HG03378 (cell line): ENCODE measurements around the gene SIL1.
"Not testable (repeated sequence)": the region's sequence is repeated elsewhere in the genome, so short reads cannot be mapped to it uniquely, and the experiment has no call there.

Experiments
- ATAC-seq: cut with Tn5 transposase; IDR thresholded peaks from one replicate; pipeline ENCODE4 v1.9.1; 2021; ENCODE audit warnings: mild to moderate bottlenecking, moderate library complexity; ENCODE audit not compliant: unreplicated experiment

Gene SIL1

GRCh38 chr5:138927979-138928378 lies 270.2 kb downstream of the SIL1 start:
- ATAC-seq: no peak

DNA sequence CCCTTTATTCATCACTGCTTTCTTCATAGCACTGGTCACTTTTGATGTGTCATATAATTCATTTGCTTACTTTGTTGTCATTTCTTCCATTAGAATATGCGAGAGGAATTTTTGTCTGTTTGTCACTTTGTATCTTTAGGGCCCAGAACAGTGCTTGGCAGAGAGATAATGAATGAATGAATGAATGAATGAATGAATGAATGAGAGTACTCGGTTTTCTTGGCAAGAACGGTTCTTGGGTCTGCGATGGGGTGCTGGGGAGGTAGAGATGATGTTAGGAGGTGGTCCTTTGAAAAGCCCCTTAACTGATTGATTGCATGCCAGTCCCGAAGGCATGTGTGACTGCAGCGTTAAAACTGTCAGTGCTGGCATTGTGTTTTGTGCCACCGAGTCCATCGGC lies 270.6 kb downstream of the SIL1 start:
- no peak for ATAC-seq

- no peak for ATAC-seq
Observed at GRCh38 chr5:138926688-138927448, 271.3 kb downstream of the SIL1 start.

GRCh38 chr5:138926257-138926656 lies 271.9 kb downstream of the SIL1 start:
- ATAC-seq: no peak

DNA sequence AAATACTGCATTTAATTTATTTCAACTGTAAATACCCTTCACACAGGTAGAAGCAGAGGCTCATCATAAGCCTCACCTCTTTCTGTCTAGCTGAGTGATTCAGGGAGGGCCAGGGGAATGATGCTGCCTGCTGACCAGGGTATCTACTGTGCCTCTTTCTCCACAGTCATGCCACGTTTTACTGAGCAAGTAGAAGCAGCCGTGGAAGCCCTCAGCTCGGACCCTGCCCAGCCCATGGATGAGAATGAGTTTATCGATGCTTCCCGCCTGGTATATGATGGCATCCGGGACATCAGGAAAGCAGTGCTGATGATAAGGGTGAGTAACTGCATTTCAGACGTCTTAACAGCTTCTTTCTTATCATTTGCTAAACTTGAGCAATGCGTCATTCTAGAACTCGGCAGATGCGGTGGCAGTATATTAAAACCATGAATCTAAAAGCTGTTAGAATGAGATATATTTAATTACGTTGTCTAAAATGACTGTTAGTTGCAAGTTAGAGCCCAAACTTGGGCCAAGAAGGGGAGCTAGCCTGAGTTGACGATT lies 273.0 kb downstream of the SIL1 start:
- no peak for ATAC-seq

DNA sequence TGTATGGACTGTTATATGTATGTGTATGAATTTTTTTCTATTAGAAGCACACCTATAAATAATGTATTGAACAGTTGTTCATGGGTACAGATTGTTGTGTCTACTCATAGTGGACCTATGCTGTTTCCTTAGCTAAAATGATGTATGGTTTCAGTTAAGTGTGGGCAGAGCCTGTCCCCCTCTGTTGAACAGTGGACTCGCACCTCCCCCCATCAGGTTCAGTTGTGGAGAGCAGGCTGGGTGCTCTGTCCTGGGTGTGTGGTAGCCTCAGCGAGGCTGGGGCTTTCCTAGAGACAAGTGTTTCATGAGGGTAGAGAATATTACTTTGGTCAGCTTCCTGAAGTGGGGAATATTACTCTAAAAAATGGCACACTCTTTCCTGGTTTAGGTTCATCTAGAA lies 275.7 kb downstream of the SIL1 start:
- no peak for ATAC-seq

DNA sequence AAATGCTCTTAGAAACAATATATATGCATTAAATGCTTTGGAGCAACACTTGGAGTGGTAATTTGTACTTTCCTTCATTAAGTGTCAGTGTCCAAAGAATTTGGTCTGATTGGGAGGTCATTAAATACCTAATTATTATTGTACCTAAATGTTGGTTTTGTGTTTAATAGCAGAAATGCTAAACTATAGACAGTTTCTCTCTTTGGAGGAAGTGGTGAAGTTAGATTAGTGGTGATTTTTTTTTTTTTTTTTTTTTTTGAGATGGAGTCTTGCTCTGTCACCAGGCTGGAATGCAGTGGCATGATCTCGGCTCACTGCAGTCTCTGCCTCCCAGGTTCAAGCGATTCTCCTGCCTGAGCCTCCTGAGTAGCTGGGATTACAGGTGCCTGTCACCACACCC lies 276.8 kb downstream of the SIL1 start:
- ATAC-seq: not testable (repeated sequence)

GRCh38 chr5:138920181-138920580 lies 278.0 kb downstream of the SIL1 start:
- ATAC-seq: no peak

DNA sequence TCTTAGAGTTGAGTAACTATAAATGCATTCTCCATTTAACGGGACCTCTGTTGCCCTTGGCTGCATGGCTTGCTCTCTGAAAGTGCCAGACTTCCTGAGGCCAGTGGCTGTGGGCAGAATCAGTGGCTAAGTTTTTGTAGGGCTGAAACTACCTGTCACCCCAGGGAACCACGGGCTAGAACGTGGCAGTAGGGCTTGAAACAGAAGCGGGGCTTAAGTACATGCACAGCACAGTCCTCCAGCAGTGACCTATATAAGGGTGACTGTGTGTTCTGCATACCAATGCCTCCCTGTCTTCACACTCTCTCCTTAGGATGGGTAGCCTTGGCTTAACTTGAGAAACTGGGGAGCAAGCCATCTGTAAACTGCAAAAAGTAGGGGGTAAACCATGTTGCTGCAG lies 279.5 kb downstream of the SIL1 start:
- ATAC-seq: no peak

DNA sequence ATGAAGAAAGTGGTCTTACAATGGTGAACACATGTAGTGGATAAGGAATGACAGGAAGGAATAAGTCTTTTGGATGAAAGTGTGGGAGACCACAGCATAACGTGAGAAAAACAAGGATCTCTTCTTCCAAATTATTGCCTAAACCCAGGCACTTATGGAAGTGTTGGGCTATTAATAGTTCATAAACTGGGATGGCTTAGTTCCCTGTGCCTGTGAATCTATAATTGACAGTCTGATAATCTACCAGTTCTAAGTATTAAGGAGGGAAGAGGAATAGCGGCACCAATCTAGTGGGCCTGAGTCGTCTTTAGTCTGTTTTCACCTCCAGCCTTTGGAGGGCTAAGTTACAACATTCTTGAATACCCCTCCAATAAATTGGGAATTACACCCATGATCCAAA lies 283.8 kb downstream of the SIL1 start:
- no peak for ATAC-seq

DNA sequence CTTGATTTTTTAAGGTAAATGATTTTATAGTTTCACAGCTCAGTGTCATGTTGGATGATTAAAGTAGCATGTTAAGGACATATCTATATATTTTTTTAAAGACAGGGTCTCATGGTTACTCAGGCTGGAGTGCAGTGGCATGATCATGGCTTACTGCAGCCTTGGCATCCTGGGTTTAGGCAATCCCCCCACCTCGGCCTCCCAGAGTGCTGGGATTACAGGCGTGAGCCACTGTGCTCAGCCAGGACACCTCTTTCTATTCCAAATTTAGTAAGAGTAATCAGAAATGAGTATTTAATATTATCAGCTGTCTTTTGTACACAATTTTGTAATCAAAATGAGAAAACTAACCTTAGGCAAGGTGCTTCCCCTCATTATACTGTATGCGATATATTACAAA lies 284.4 kb downstream of the SIL1 start:
- no peak for ATAC-seq

- no peak for ATAC-seq
Observed at GRCh38 chr5:138912093-138912492, 286.1 kb downstream of the SIL1 start.

DNA sequence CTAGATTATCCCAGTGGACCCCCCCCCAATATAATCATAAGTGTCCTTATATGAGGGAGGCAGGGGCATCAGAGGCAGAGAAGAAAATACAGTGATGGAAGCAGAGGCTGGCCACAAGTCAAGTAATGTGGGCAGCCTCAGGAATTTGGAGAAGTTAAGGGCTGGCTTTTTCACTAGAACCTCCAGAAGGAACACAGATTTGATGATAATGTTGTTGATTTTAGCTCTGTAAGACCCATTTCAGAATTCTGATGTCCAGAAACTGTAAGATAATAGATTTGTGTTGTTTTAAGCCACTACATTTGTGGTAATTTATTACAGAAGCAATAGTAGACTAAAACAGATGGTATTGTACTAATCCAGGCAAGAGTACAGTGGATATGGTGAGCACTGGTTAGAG lies 286.7 kb downstream of the SIL1 start:
- no peak for ATAC-seq

- no peak for ATAC-seq
Observed at GRCh38 chr5:138910546-138911185, 287.5 kb downstream of the SIL1 start.

DNA sequence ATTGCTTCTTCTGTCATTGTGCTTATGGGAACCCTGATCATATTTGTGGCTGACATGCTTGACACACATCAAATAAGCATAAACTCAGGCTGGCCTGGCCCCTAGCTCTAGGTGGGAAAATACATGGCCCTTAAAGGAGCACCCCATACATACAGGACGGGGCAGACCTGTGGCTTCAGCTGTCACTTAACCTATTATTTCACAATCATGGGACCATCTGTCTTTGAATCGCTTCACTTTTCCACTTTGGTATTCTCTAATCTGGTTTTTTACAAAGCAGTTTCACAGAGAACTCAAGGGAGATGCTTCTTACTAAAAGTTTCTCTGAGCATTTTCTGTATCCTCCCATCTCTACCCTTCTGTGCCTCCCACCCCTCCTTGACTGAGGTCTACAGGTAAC lies 288.4 kb downstream of the SIL1 start:
- ATAC-seq: no peak

- ATAC-seq: no peak
Observed at GRCh38 chr5:138905541-138905940, 292.6 kb downstream of the SIL1 start.

DNA sequence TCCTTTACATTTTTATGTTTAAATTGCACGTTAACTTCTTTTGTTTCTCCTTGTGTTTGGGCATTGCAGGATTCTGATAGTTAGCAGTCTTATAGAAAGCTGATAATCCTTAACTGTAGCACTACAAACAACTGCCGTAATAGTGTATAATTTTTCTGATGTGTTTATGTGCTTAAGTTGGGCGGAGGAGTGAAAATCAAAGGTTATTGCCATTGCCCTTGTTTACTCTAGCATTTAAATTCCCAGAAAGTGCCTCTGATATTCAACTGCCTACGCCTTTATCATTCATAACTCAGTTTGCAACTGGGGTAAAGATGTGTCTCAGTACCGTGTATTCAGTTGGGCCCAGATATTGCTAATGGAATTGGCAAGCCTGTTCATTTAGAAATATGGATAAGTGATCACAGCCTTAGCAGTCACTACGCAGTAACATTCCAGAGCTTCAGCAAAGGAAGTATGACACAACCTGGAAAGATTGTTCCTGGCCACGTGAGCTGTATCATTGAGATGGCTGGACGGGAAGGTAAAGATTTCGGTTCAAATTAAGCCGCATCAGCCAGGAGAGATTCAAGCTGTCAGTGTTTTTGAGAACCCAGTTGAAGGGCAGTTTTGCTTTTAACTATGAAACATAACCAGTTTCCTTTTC lies 294.9 kb downstream of the SIL1 start:
- ATAC-seq: no peak

- no peak for ATAC-seq
Observed at GRCh38 chr5:138901716-138902115, 296.5 kb downstream of the SIL1 start.

DNA sequence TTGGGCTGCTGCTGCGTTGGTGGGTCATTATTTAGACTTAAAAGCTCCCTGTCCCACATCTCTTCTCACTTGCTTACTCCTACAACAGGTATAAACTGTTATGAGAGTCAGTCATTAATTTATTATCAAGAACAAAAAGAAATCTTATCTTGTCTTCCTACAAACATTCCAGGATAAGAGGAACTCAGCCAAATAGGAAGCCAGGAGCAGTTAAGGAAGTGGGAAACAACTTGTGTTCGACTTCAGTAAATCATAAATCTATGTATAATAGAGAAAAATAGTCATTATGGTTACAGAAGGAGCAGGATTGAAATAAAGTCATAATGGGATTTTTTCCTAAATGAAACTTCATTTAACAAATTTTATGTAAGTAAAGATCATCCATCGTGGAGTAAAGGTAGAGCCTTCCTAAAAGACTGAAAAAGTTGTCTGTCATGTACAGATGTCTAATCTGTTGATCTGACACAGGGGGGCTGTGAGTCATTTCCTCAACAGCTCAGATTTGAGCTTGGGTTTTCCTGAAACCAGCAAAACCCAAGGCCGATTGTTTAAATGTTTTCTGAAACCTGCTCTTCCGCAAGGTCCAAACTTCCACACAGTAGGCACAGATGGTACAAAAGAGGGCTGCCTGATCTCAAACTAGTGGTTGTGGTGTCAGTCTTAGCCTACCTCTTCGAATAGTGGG lies 297.7 kb downstream of the SIL1 start:
- no peak for ATAC-seq

DNA sequence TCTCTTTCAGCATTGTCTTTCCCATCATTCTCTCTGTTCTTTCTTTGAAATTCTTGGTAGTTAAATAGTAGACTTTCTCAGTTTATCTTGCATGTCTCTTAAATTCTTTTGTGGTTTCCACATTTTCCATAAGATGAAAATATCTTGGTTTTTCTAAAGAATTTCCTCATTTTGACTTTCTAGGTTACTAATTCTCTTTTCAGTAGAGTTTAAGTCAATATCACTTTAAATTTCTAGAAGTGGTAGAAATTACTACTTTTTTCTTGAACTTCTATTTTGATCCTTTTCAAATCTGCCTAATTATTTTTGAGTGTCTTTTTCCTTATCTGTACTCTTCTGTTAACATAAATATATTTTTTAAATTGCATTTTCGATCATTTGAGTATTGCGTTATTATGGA lies 299.4 kb downstream of the SIL1 start:
- no peak for ATAC-seq

DNA sequence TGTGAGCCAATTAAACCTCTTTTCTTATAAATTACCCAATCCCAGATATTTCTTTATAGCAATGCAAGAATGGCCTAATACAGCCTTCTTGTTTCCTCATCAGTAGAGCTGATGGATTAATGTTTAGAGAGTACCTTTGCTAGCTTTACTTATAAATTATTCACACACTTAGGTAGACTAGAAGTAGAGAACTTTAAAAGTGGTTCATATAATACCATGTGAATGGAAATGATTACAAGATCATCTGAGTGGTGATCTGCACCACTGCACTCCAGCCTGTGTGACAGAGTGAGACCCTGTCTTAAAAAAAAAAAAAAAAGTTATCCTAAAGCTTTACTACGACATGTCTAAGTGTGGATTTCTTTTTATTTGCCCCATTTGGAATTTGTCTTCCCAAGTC lies 299.9 kb downstream of the SIL1 start:
- ATAC-seq: no peak
